ENCODE measurements around the gene NF2.
"Not testable (repeated sequence)": the region's sequence is repeated elsewhere in the genome, so short reads cannot be mapped to it uniquely, and the experiment has no call there.

Gene NF2

GRCh38 chr22:29597871-29598683 is 5.4 kb upstream of the NF2 start:
- not testable (repeated sequence) for DNase-seq

GRCh38 chr22:29598684-29599020 is 4.8 kb upstream of the NF2 start:
- DNase-seq: no peak

- DNase-seq: no peak
These were observed 585 bp downstream of the NF2 start for GRCh38 chr22:29604076-29604360.

- DNase-seq: no peak
These were observed 2.1 kb downstream of the NF2 start for GRCh38 chr22:29605527-29605850.

GRCh38 chr22:29606320-29606719 is 2.9 kb downstream of the NF2 start:
- no peak for DNase-seq

GRCh38 chr22:29607426-29607825 is 4.0 kb downstream of the NF2 start:
- no peak for DNase-seq

- no peak for DNase-seq
These were observed 5.7 kb downstream of the NF2 start for GRCh38 chr22:29609139-29609538.

GRCh38 chr22:29610780-29611179 is 7.3 kb downstream of the NF2 start:
- DNase-seq: no peak

GRCh38 chr22:29615705-29616327 is 12.4 kb downstream of the NF2 start:
- no peak for DNase-seq

- no peak for DNase-seq
These were observed 14.6 kb downstream of the NF2 start for GRCh38 chr22:29617922-29618629.

GRCh38 chr22:29621761-29622526 is 18.5 kb downstream of the NF2 start:
- no peak for DNase-seq

- no peak for DNase-seq
These were observed 19.6 kb downstream of the NF2 start for GRCh38 chr22:29623059-29623458.

- no peak for DNase-seq
These were observed 20.2 kb downstream of the NF2 start for GRCh38 chr22:29623553-29624169.

GRCh38 chr22:29625090-29625825 is 21.8 kb downstream of the NF2 start:
- no peak for DNase-seq

- no peak for DNase-seq
These were observed 23.2 kb downstream of the NF2 start for GRCh38 chr22:29626497-29627195.

GRCh38 chr22:29627196-29627535 is 23.7 kb downstream of the NF2 start:
- DNase-seq: no peak

- DNase-seq: no peak
These were observed 25.8 kb downstream of the NF2 start for GRCh38 chr22:29628996-29629902.

GRCh38 chr22:29629903-29630516 is 26.6 kb downstream of the NF2 start:
- no peak for DNase-seq

GRCh38 chr22:29630987-29631386 is 27.6 kb downstream of the NF2 start:
- no peak for DNase-seq

- no peak for DNase-seq
These were observed 28.3 kb downstream of the NF2 start for GRCh38 chr22:29631725-29632124.

Data from NCI-H510A (cell line).